Muscle of back (tissue), 13 donors: Measurements from ENCODE around the gene SLC36A4. TPM values are rescaled to one million over a fixed set of nuclear protein-coding genes. Genes with fewer than 3 reads are reported as not detected.
"Not testable (repeated sequence)": the region's sequence is repeated elsewhere in the genome, so short reads cannot be mapped to it uniquely, and the experiment has no call there.

ENCODE experiments used
- DNase-seq, 3 donors: peaks; one replicate each; pipeline versions ENCODE4 v3.0.0 to v3.0.0-alpha.2; 2013
- long read RNA-seq, 9 donors: transcript quantifications; one replicate each; lab custom pipeline, GENCODE V29; 2026
- polyA plus RNA-seq, 10 donors: library from polyadenylated mRNA; unstranded; fragments of 120-200 nt; gene quantifications; one replicate each; pipeline ENCODE4 v1.2.1, GENCODE V29; 2013; ENCODE audit not compliant: insufficient read length in 10 of 10

The SLC36A4 gene
- polyA plus RNA-seq: 10 to 100 TPM in 3 of 10 donors, 1 to 10 TPM in 7; 6.2 to 12.3 (median 8.6) TPM
- long read RNA-seq, donor 1, full-length matches to known transcripts: 3 of 3 reads
- long read RNA-seq, donor 1, partial matches to known transcripts: 0 of 3 reads
- long read RNA-seq, donor 1, other reads (novel, unspliced or antisense): 0 of 3 reads
- long read RNA-seq, donor 2: 0 reads
- long read RNA-seq, donor 3: 0 reads
- long read RNA-seq, donor 4, partial matches to known transcripts: 0 of 1 reads
- long read RNA-seq, donor 4, other reads (novel, unspliced or antisense): 0 of 1 reads
- long read RNA-seq, donor 5, full-length matches to known transcripts: 1 of 1 reads
- long read RNA-seq, donor 5, partial matches to known transcripts: 0 of 1 reads
- long read RNA-seq, donor 5, other reads (novel, unspliced or antisense): 0 of 1 reads
- long read RNA-seq, donor 6: 0 reads
- long read RNA-seq, donor 7, full-length matches to known transcripts: 1 of 1 reads
- long read RNA-seq, donor 7, partial matches to known transcripts: 0 of 1 reads
- long read RNA-seq, donor 7, other reads (novel, unspliced or antisense): 0 of 1 reads
- long read RNA-seq, donor 8: 0 reads
- long read RNA-seq, donor 9: 0 reads

DNA sequence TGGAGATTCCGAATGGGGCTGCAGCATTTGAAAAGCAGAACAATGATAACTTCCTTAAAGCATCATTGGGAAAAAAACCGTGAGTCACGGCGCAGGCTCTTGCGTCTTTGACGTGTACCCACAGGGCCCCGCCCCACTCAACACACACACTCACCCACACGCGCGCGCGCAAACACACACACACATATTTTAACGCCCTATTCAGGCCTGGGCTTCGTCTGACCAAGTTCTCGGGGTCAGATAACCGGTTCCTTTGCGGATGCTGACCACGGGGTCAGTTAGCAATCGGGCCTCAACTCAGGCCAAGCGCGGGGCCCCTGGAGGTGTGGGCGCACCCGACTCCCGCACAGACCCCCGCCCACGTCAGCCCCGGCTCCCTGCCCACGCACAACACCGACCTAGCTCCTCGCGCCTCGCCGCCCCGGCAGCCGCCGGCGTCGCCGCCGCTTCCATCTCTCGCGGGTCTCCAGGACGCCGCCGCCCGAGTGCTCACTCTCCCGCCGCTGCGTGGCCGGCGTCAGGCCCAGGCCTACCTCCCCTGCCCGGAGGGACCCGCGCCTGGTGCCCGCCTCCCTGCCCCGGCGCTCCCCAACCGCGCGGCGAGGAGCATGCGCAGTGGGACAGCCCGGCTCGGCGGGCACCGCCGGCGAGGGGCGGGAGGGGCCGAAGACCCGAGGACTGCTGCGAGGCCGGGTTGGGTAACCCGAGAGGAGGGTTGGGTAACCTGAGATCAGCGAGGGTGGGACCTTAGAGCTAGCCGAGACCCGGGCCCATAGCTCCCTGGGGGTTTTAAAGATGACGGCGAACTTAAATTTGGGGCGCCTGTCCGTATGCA lies at the start of gene SLC36A4:
Gene SLC36A4, minus strand, starts transcription at position 612 of the 835 bp plus-strand sequence. Its CDS starts 159 bp downstream, at position 453.
- DNase-seq: peak; percentile 87 to 95 (median 88)

GRCh38 chr11:93246790-93247189 lies 49.0 kb upstream of the SLC36A4 start:
- DNase-seq: not testable (repeated sequence)

DNA sequence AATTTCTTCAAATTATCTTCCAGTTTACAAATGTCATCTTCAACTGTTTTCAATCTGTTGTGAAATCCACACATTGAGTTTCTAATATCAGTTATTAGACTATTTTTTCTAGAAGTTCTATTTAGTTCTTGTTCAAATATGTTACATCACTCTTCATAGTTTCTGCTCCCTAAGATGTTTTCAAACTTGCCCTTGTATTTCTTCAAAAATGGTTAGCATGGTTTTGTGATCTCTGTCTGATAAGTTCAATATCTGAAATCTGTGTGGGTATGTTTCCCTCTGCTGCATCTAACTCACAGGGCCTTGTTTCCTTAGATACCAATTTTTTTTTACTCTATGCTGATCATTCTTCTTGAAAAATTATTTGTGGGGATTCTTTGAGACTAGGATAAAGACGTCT lies 46.2 kb upstream of the SLC36A4 start:
- DNase-seq: no peak

GRCh38 chr11:93239966-93240365 lies 42.2 kb upstream of the SLC36A4 start:
- DNase-seq: no peak

DNA sequence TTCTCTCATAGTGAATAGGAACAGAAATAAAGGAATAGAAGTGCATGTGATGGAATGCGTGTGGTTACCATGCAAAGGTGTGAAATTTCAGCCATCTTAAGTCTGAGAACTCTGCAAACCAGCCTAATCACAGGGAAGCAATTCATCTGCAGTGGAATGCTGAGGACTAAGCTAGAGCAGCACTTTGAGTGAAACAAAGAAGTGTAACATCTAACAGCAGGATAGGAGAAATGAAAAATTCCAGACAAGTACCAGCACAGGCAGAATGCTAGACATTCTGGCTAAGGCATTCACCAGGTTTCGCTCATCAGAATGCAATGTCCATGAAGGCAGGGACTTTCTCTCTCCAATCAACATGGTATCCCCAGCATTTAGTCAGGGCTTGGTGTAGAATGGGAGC lies 41.2 kb upstream of the SLC36A4 start:
- no peak for DNase-seq

DNA sequence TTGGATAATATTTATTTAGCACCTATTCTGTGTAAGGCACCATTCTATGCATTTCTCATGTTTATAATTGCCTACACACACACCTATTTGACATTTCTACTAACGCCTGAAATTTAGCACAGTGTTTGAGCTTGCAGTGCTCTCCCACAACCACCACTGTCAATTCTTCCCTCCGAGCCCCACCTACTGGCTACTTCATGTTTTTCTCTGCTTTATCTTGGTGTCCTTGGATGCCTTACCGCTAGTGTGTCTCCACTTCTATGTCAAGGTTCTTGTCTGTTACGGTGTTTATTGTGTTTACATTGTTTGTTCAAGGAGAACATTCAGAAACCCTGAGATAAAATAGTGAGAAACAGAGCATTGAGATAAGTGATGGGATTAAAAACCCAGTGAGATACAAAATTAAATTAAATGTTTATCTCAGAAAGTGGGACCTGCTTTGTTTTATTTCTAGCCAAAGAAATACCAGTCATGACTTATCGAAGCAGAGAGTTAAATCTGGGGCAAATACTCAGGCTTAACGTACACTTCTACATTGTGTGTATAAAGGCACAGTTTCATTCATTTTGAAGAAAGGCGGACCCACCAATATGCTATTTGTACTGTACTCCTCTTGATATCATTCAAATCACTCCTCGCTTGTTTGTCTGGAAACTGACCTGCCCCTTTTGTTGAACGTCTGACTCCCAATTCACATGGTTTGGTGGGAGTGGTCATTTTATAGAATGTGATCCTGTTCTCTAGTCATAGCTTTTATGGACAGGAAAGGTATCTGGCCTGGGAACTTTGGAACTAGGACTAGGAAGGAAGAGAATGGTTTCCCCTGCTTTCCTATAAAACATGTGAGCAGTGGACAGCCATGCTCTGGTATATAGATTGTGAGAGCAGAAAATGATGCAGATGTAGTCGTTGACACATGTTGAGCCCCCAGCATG lies 39.2 kb upstream of the SLC36A4 start:
- DNase-seq: peak in 1 of 3 donors; percentile 58

GRCh38 chr11:93234602-93235207 lies 36.9 kb upstream of the SLC36A4 start:
- DNase-seq: peak; percentile 59 to 82 (median 73)

GRCh38 chr11:93229876-93230275 lies 32.1 kb upstream of the SLC36A4 start:
- DNase-seq: no peak

- DNase-seq: peak in 1 of 3 donors; percentile 50
Measured at GRCh38 chr11:93225662-93226061, 27.9 kb upstream of the SLC36A4 start.

DNA sequence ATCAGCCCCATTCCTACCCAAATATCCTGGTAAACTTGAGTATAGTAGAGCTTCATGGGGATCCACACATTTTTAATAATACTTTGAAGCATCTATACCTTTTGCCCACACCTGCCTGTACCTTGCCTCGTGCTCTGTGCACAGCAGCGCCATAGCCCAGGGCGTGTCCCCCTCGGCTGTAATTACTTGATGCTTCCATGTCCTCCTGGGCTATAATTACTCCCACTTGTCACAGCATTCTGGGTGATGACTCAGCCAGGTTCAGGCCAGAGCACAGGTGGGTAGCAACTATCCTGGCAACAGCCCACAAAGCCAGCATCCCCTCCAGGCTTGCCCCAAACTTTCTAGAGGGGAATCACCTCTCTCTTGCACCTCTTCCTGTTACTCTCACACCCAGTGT lies 23.7 kb upstream of the SLC36A4 start:
- DNase-seq: no peak

GRCh38 chr11:93220078-93220477 lies 22.3 kb upstream of the SLC36A4 start:
- DNase-seq: no peak

- DNase-seq: no peak
Measured at GRCh38 chr11:93219440-93219839, 21.6 kb upstream of the SLC36A4 start.

DNA sequence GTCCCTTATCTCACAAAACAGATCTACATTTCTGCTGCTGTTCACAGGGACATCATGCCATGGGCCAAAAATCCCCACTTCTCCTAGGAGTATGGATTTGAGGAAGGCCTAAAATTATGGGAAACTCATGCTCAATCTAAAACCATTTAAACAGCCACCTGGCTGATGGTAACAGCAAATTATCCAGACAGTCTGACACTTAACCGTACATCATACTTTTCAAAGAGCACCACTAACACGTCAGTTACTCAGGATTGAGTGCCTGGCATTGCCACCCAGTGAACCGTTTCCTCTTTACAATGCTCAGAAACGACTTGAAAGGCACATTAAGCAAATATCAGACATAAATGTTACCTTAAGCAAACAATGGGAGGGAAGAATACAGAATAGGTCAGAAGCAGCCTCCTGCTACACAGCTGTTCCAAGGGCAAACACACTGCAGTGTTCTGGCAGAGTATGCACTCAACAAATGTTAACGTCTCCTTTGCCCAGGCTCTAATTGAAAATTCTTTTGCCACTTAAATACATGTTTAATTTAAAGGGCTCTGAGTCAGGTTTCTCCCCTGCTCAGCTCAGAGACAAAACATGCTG lies 18.8 kb upstream of the SLC36A4 start:
- no peak for DNase-seq

- no peak for DNase-seq
Measured at GRCh38 chr11:93213622-93214021, 15.8 kb upstream of the SLC36A4 start.

DNA sequence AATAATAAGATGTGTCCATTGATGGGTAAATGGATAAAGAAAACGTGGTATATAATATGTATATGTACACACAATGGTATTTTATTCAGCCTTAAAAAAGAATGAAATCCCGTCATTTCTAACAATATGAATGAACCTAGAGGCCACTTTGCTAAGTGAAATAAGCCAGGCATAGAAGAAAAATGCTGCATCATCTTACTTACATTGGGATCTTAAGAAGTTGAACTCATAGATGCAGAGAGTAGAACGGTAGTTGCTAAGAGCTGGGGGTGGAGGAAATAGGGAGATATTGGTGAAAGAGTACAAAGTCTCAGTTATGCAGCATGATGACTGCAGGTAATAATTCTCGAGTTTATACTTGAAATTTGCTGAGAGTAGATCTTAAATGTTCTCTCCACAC lies 14.3 kb upstream of the SLC36A4 start:
- DNase-seq: no peak

- DNase-seq: no peak
Measured at GRCh38 chr11:93209466-93209865, 11.7 kb upstream of the SLC36A4 start.

GRCh38 chr11:93208663-93209270 lies 11.0 kb upstream of the SLC36A4 start:
- no peak for DNase-seq

- DNase-seq: no peak
Measured at GRCh38 chr11:93199616-93200015, 1.8 kb upstream of the SLC36A4 start.

DNA sequence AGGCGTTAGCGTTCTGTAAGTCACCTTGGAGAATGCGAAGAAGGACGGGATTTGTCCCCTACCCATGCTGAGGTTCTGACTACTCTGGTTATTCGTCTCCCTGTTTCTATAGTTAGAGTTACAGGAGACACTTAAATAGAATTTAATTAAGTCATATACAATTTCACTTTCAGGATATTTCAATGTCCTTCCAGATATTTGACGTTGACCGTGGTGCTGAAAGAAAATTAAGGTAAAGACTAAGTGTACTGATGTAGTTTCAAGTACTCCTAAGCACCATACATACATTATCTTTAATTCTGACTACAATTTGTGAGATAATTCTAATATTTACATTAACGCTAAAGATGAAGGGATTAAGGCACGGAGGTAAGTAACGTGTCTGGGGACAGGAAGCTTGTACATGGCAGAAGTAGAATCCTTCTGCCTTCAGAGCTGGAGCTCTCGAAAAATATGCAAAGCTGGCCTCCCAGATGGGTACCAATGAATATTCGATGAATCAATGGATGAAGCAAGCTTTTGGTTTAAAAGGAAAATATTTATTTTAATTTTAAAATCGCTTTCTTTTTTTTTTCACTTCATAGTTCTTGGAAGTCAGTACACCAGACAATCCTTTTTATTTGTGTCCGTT lies 539 bp upstream of the SLC36A4 start:
- peak in 1 of 3 donors; percentile 25 for DNase-seq
